Activated CD8-positive, alpha-beta T cell treated with anti-CD3 and anti-CD28 coated beads, Interleukin-2, amount 10 ng/mL, durations not matched to agents 7 days and 5 days (primary cell): ENCODE results near the gene DUSP16. TPM values are rescaled to one million over a fixed set of nuclear protein-coding genes. Genes with fewer than 3 reads are reported as not detected.

Source experiments
- ATAC-seq: fragments of 150-1000 bp; cut with Tn5 transposase; one replicate; pipeline ENCODE4 v1.10.0; 2021; ENCODE audit warnings: moderate library complexity
- CTCF ChIA-PET: fragments of 350-600 bp; sonication (Branson Sonifier 250); formaldehyde crosslinking; loops from one replicate; lab custom pipeline; 2021; ENCODE audit warnings: antibody characterized with exemption; lab: Charles Lee
- POLR2A ChIA-PET: fragments of 350-600 bp; sonication (Branson Sonifier 250); formaldehyde crosslinking; loops from one replicate; lab custom pipeline; 2021; ENCODE audit warnings: antibody characterized with exemption; lab: Charles Lee
- DNase-seq: peaks from one replicate; pipeline ENCODE4 v3.0.0-alpha.2; 2020
- H3K27ac Mint-ChIP-seq: one replicate; pipeline ENCODE4 v1.8.0; 2021; ENCODE audit warnings: mild to moderate bottlenecking, mixed read lengths
- H3K27me3 Mint-ChIP-seq: one replicate; pipeline ENCODE4 v1.8.0; 2021; ENCODE audit warnings: low read depth, mixed read lengths
- H3K36me3 Mint-ChIP-seq: one replicate; pipeline ENCODE4 v1.8.0; 2021; ENCODE audit warnings: low read depth, mixed read lengths
- H3K4me1 Mint-ChIP-seq: one replicate; pipeline ENCODE4 v1.8.0; 2021; ENCODE audit warnings: low read depth, mixed read lengths
- H3K4me3 Mint-ChIP-seq: one replicate; pipeline ENCODE4 v1.8.0; 2021; ENCODE audit warnings: mild to moderate bottlenecking, mixed read lengths
- H3K9me3 Mint-ChIP-seq: one replicate; pipeline ENCODE4 v1.8.0; 2022; ENCODE audit warnings: mixed read lengths; ENCODE audit not compliant: insufficient read depth
- total RNA-seq, 2 experiments: library from RNA; stranded (reverse); gene quantifications; one replicate each; pipeline ENCODE4 v1.2.3, GENCODE V29; 2021

Gene DUSP16
- total RNA-seq, 2 experiments from 2014 or later, result 17.4 to 19.0 TPM

- ChIA-PET POLR2A (interaction anchor here (1.0 to 7.7 kb wide), 13 partner anchors 16 to 275 kb away, joined by 5 to 63 read pairs (median 11); partner anchors contain the start of gene BORCS5), CTCF (interaction anchor here (1.2 to 3.9 kb wide), 7 partner anchors 14 to 296 kb away, joined by 3 to 24 read pairs (median 8); partner anchors contain the start of gene DUSP16)
- DNase-seq (no peak), ATAC-seq (no peak)
- Mint-ChIP-seq H3K36me3 (peaks cover 38% of the 10 kb centered on the region), H3K4me1 (peaks cover 50% of the 10 kb centered on the region), H3K4me3 (peak overlapping the region; percentile 26), H3K27me3 (no peaks in the 10 kb centered on the region), H3K9me3 (no peaks in the 10 kb centered on the region), H3K27ac (peak overlapping the region; percentile 91)
Observed at GRCh38 chr12:12440784-12441428, 121.8 kb downstream of the DUSP16 start.

DNA sequence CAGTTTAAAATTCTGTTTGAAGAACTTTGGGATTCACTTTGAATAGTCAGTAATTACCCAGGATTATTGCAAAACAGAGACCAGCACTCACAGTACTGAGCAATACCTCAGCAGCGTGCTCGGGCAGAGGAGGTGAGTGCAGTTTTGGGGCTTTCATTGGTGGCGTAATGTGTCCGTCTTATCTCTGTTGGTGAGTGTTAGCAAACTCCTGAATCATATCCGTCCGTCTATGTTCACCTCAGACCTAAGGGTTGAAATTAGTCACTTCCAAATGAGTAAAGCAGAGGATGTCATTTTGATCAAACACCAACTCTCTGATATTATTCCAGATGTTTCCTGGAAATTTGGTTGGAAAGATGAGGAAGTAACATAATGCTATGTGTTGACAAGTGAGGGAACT lies 123.0 kb downstream of the DUSP16 start:
- Mint-ChIP-seq H3K27me3 (no peaks in the 10 kb centered on the region), H3K36me3 (peaks cover 42% of the 10 kb centered on the region), H3K27ac (no peak overlapping the region), H3K4me1 (peaks cover 50% of the 10 kb centered on the region), H3K9me3 (no peaks in the 10 kb centered on the region), H3K4me3 (no peak overlapping the region)
- ChIA-PET CTCF (interaction anchor here (0.7 to 1.6 kb wide), 4 partner anchors 9 to 64 kb away, joined by 3 to 4 read pairs (median 3); no protein-coding TSS in a partner anchor), POLR2A (interaction anchor here (1.3 to 7.7 kb wide), 3 partner anchors 17 to 63 kb away, joined by 4 to 63 read pairs (median 23); no protein-coding TSS in a partner anchor)
- ATAC-seq (no peak), DNase-seq (peak; percentile 33)

GRCh38 chr12:12436831-12437345 lies 125.8 kb downstream of the DUSP16 start:
- H3K4me3 Mint-ChIP-seq, result no peak overlapping the region
- ChIA-PET CTCF (interaction anchor here (1.0 kb wide), 1 partner anchor 60 kb away, joined by 3 read pairs; no protein-coding TSS in a partner anchor), POLR2A (interaction anchor here (7.7 kb wide), 1 partner anchor 38 kb away, joined by 63 read pairs; no protein-coding TSS in a partner anchor)
- H3K27me3 Mint-ChIP-seq, result no peaks in the 10 kb centered on the region
- DNase-seq (no peak), ATAC-seq (no peak)
- no peak overlapping the region for H3K27ac Mint-ChIP-seq
- H3K4me1 Mint-ChIP-seq, result peaks cover 40% of the 10 kb centered on the region
- H3K9me3 Mint-ChIP-seq, result no peaks in the 10 kb centered on the region
- H3K36me3 Mint-ChIP-seq, result peaks cover 50% of the 10 kb centered on the region

DNA sequence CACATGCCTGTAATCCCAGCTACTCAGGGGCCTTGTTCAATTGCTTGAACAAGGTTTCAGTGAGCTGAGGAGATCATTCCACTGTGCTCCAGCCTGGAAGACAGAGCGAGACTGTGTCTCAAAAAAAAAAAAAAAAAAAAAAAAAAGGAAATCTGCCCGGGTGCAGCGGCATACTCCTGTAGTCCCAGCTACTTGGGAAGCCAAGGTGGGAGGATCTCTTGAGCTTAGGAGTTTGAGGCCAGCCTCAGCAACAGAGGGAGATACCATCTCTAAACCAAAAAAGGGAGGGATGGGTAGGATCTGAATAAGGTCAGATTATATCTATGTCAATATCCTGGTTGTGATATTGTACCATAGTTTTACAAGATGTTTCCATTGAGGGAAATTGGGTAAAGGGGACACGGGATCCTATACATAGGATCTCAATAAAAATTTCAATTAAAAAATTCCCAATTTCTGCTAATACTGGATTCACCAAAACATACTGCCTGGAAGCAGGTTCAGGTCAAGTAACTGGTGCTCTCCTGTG lies 129.4 kb downstream of the DUSP16 start:
- DNase-seq (no peak), ATAC-seq (no peak)
- H3K4me3 Mint-ChIP-seq, result no peak overlapping the region
- ChIA-PET CTCF (interaction anchor here (1.0 to 1.8 kb wide), 4 partner anchors 40 to 130 kb away, joined by 3 to 7 read pairs (median 4); no protein-coding TSS in a partner anchor), POLR2A (interaction anchor here (1.4 kb wide), 1 partner anchor 9 kb away, joined by 6 read pairs; no protein-coding TSS in a partner anchor)
- peaks cover 33% of the 10 kb centered on the region for H3K36me3 Mint-ChIP-seq
- H3K27ac Mint-ChIP-seq, result no peak overlapping the region
- H3K9me3 Mint-ChIP-seq, result no peaks in the 10 kb centered on the region
- H3K27me3 Mint-ChIP-seq, result no peaks in the 10 kb centered on the region
- H3K4me1 Mint-ChIP-seq, result peaks cover 28% of the 10 kb centered on the region

- H3K36me3 Mint-ChIP-seq, result peaks cover 27% of the 10 kb centered on the region
- H3K4me1 Mint-ChIP-seq, result peaks cover 29% of the 10 kb centered on the region
- ChIA-PET POLR2A (no interaction called here), CTCF (interaction anchor here (1.0 kb wide), 1 partner anchor 71 kb away, joined by 3 read pairs; no protein-coding TSS in a partner anchor)
- H3K9me3 Mint-ChIP-seq, result no peaks in the 10 kb centered on the region
- H3K4me3 Mint-ChIP-seq, result no peak overlapping the region
- DNase-seq (no peak), ATAC-seq (no peak)
- no peaks in the 10 kb centered on the region for H3K27me3 Mint-ChIP-seq
- no peak overlapping the region for H3K27ac Mint-ChIP-seq
Observed at GRCh38 chr12:12432364-12432763, 130.3 kb downstream of the DUSP16 start.

DNA sequence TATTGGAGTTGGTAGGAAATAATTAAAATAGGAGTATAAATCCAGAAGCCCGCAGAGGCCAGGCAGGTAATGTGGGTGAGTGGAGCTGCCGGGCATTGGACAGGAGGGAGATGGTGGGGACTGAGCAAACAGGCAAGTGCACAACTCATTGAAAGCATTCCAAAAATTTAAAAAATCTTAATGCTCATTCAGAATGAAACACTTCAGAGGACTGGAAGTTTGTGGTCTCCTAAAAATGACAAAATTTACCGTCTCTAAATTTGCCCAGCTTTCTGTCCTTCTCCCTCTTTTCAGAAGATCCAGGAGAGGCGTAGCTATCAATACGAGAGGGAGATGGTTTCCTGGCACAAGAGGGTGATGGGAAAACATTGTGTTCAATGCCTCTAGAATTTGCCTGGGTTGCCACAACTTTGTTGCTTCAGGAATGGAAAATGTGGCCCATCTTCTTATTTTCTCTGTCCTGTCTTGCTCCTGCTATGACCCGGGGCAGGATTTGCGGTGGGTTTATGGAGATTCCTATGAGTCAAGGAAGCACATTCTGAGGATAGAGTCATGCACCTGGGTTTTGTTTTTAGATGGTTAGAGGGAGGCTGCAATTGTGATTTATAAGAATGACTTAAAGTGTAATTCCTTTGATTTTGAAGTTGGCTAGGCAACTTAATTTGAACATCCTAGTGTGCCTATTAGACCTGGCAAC lies 133.6 kb downstream of the DUSP16 start:
- Mint-ChIP-seq H3K27ac (no peak overlapping the region), H3K4me1 (peaks cover 29% of the 10 kb centered on the region), H3K27me3 (no peaks in the 10 kb centered on the region), H3K4me3 (no peak overlapping the region), H3K36me3 (peaks cover 24% of the 10 kb centered on the region), H3K9me3 (peaks cover 8% of the 10 kb centered on the region)
- DNase-seq, result no peak
- ChIA-PET POLR2A (interaction anchor here (1.0 kb wide), 1 partner anchor 13 kb away, joined by 7 read pairs; no protein-coding TSS in a partner anchor), CTCF (interaction anchor here (1.9 kb wide), 1 partner anchor 10 kb away, joined by 5 read pairs; no protein-coding TSS in a partner anchor)
- no peak for ATAC-seq

DNA sequence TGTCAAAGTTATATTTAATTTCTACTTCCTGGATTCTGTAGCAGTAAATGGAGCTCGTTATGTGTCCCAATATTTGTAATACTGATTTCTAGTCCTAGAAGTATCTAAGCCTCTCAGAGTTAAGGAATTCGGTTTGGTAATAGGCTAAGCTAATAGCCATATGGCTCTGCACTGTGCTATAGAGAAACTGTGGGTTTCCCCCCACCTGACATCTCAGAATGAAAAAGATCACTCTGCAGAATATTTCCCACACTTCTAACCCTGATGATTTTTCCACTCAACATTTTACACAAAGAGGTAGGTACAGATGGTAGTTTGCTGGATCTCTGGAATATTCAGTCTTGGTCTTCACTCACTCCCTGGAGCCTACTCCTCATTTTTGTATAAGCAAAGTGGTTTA lies 134.6 kb downstream of the DUSP16 start:
- peaks cover 29% of the 10 kb centered on the region for H3K36me3 Mint-ChIP-seq
- H3K9me3 Mint-ChIP-seq, result peaks cover 18% of the 10 kb centered on the region
- no peaks in the 10 kb centered on the region for H3K27me3 Mint-ChIP-seq
- H3K27ac Mint-ChIP-seq, result no peak overlapping the region
- H3K4me3 Mint-ChIP-seq, result no peak overlapping the region
- ChIA-PET POLR2A (interaction anchor here (1.5 kb wide), 1 partner anchor 135 kb away, joined by 3 read pairs; the partner anchor contains the start of gene DUSP16), CTCF (interaction anchor here (1.9 kb wide), 1 partner anchor 9 kb away, joined by 5 read pairs; no protein-coding TSS in a partner anchor)
- DNase-seq (no peak), ATAC-seq (no peak)
- peaks cover 22% of the 10 kb centered on the region for H3K4me1 Mint-ChIP-seq

DNA sequence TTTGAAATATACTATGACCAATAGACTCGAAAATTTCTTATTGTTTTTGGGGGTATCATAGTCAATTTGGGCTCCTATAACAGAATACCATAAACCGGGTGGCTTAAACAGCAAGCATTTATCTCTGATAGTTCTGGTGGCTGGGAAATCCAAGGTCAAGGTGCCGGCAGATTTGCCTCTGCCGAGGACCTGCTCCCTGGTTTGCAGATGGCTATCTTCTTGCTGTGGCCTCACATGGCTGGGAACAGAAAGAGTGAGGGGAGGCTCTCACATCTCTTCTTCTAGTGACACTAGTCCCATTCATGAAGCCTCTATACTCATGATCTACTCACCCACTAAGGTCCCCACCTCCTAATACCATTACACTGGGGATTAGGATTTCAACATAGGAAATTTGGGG lies 135.1 kb downstream of the DUSP16 start:
- H3K27me3 Mint-ChIP-seq, result no peaks in the 10 kb centered on the region
- H3K36me3 Mint-ChIP-seq, result peaks cover 27% of the 10 kb centered on the region
- DNase-seq (no peak), ATAC-seq (no peak)
- H3K4me3 Mint-ChIP-seq, result no peak overlapping the region
- peaks cover 18% of the 10 kb centered on the region for H3K4me1 Mint-ChIP-seq
- H3K27ac Mint-ChIP-seq, result no peak overlapping the region
- ChIA-PET POLR2A (interaction anchor here (1.5 kb wide), 1 partner anchor 136 kb away, joined by 3 read pairs; the partner anchor contains the start of gene DUSP16), CTCF (interaction anchor here (1.9 kb wide), 1 partner anchor 9 kb away, joined by 5 read pairs; no protein-coding TSS in a partner anchor)
- H3K9me3 Mint-ChIP-seq, result peaks cover 18% of the 10 kb centered on the region

- Mint-ChIP-seq H3K27ac (no peak overlapping the region), H3K4me1 (peaks cover 11% of the 10 kb centered on the region), H3K9me3 (peaks cover 25% of the 10 kb centered on the region), H3K4me3 (no peak overlapping the region), H3K36me3 (peaks cover 42% of the 10 kb centered on the region), H3K27me3 (no peaks in the 10 kb centered on the region)
- ChIA-PET POLR2A (no interaction called here), CTCF (interaction anchor here (1.0 to 1.4 kb wide), 2 partner anchors 16 to 49 kb away, joined by 3 to 4 read pairs; no protein-coding TSS in a partner anchor)
- DNase-seq (no peak), ATAC-seq (no peak)
Observed at GRCh38 chr12:12425616-12426015, 137.0 kb downstream of the DUSP16 start.

DNA sequence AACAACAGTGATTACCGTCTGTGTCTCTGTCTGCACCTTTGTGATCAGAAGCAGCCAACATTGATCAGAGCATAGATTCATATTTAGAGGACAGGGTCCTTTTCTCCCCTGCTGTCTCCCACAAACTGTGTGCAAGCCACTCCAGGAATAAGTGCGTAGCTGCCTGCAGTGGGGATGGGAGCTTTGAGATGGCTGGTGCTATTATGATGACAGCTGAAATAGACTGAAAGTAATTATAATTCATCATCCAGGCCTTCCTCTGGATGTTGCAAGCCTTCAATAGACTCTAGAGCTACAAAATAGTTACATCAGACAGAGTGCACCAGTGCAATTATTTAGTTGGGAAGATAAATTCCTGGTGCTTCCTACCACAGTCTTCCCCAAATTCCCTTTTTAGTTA lies 137.7 kb downstream of the DUSP16 start:
- POLR2A ChIA-PET, result no interaction called here
- no peaks in the 10 kb centered on the region for H3K27me3 Mint-ChIP-seq
- H3K36me3 Mint-ChIP-seq, result peaks cover 43% of the 10 kb centered on the region
- no peak overlapping the region for H3K4me3 Mint-ChIP-seq
- H3K4me1 Mint-ChIP-seq, result peaks cover 11% of the 10 kb centered on the region
- DNase-seq, result no peak
- H3K9me3 Mint-ChIP-seq, result peaks cover 28% of the 10 kb centered on the region
- ATAC-seq, result no peak
- CTCF ChIA-PET, result interaction anchor here (1.0 to 1.4 kb wide), 2 partner anchors 17 to 49 kb away, joined by 3 to 4 read pairs; no protein-coding TSS in a partner anchor
- H3K27ac Mint-ChIP-seq, result no peak overlapping the region
